ENCODE data around the gene MIB2.

DNA sequence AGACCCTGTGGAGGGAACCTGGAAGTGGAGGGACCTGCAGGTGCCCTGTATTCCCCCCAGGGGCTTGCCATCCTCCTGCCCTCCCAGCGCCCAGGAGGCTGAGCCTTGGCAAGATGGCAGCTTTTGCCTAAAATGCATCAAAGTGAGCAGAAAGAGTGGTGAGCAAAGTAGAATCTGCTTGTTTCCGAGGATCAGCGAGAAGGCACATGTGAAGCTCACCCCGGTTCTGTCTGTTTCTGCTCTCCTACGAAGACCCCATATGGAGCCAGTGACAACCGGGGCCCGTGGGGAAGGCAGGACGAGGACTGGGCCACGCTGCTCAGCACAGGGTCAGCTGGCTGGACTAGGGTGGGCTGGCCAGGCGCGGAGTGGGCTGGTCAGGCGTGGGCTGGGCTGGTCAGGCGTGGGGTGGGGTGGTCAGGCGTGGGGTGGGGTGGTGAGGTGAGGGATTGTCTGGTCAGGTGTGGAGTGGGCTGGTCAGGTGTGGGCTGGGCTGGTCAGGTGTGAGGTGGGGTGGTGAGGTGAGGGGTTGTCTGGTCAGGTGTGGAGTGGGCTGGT is 10.2 kb upstream of the MIB2 start:
- TF ChIP-seq, protein P1, sequence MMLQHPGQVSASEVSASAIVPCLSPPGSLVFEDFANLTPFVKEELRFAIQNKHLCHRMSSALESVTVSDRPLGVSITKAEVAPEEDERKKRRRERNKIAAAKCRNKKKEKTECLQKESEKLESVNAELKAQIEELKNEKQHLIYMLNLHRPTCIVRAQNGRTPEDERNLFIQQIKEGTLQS (IDR thresholded peaks at IDR 0.05; ENCODE audit: borderline replicate concordance, extremely low read depth, low read depth, low read length), result no peak
- TF ChIP-seq FOXM1 (IDR thresholded peaks at IDR 0.05; ENCODE audit: low read depth, low read length) (no peak), EZH2 (IDR thresholded peaks at IDR 0.05; ENCODE audit: borderline replicate concordance, control insufficient read depth, low read depth, low read length) (no peak), CBX5 (IDR thresholded peaks at IDR 0.05; ENCODE audit: low read depth) (no peak)
